ENCODE measurements around the gene DLK2.

DLK2 gene

GRCh38 chr6:43407296-43407695 is 48.1 kb downstream of the DLK2 start:
- H3K4me3 ChIP-seq (ENCODE audit: control insufficient read depth, low read depth, low read length) = no peak overlapping the region
- DNase-seq (ENCODE audit: low read depth) = no peak
- no peak for TF ChIP-seq CTCF (IDR thresholded peaks at IDR 0.05; ENCODE audit: control insufficient read depth, insufficient read depth, low read depth, low read length, missing control alignments)

- no peak overlapping the region for H3K4me3 ChIP-seq (ENCODE audit: control insufficient read depth, low read depth, low read length)
- no peak for DNase-seq (ENCODE audit: low read depth)
- no peak for TF ChIP-seq CTCF (IDR thresholded peaks at IDR 0.05; ENCODE audit: control insufficient read depth, insufficient read depth, low read depth, low read length, missing control alignments)
Observed at GRCh38 chr6:43405354-43405753, 50.0 kb downstream of the DLK2 start.

GRCh38 chr6:43402820-43403219 is 52.5 kb downstream of the DLK2 start:
- H3K4me3 ChIP-seq (ENCODE audit: control insufficient read depth, low read depth, low read length) = no peak overlapping the region
- no peak for DNase-seq (ENCODE audit: low read depth)
- no peak for TF ChIP-seq CTCF (IDR thresholded peaks at IDR 0.05; ENCODE audit: control insufficient read depth, insufficient read depth, low read depth, low read length, missing control alignments)

GRCh38 chr6:43401730-43402129 is 53.6 kb downstream of the DLK2 start:
- no peak for DNase-seq (ENCODE audit: low read depth)
- TF ChIP-seq CTCF (IDR thresholded peaks at IDR 0.05; ENCODE audit: control insufficient read depth, insufficient read depth, low read depth, low read length, missing control alignments) = no peak

More at GRCh38 chr6:43401730-43402129, 53.6 kb downstream of the DLK2 start:
- H3K4me3 ChIP-seq (ENCODE audit: control insufficient read depth, low read depth, low read length) = no peak overlapping the region
